HG03196 (cell line): ENCODE results near the gene ARHGAP10.
"Not testable (repeated sequence)": the region's sequence is repeated elsewhere in the genome, so short reads cannot be mapped to it uniquely, and the experiment has no call there.

Source experiments
- ATAC-seq: cut with Tn5 transposase; IDR thresholded peaks from one replicate; pipeline ENCODE4 v1.9.1; 2021; ENCODE audit not compliant: unreplicated experiment

Gene ARHGAP10

DNA sequence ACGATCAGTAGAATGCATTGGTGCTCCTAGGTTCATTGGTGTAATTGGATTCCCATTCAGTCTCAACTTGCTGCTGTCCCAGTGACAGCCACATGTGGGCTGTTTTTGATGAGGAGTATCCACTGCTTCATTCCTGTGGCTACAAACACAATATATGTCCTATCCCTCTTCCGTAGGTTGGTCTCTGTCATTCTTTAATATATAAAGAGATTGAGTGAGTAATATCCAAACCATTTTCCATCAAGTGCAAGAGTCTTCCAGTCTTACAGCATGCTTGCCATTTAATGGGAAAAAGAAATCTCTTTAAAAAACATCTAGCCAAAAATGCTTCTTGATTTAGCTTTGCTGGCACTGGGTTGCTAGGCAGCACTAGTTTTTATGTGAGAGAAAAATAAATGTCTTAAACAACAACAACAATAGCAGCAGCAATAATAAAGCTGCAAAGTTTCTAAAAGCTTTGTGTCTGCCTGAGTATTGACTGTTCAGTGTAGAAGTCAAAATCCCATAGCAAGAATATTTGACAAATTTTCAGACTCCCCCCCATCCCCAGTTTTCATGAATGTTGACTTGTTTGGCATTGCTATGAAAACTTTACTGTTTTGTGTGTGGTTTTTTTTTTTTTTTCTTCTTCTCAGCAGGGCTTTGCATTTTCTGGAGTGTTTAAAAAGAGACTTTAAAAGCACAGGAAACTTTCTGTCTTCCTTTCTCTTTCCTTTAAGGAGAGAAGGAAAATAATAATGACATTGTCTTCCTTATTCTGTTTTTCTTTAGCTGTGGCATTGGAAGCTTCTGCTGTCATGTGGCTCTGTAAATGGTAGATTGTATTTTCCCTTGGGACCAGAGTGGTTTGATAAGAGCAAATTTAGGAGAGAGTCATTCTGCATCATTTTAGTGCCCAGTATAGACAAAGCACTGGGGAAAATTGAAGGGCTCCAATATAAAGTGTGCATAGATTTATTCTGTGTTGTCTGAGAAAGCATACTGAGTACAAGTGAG, 244.3 kb downstream of the ARHGAP10 start:
- no peak for ATAC-seq

DNA sequence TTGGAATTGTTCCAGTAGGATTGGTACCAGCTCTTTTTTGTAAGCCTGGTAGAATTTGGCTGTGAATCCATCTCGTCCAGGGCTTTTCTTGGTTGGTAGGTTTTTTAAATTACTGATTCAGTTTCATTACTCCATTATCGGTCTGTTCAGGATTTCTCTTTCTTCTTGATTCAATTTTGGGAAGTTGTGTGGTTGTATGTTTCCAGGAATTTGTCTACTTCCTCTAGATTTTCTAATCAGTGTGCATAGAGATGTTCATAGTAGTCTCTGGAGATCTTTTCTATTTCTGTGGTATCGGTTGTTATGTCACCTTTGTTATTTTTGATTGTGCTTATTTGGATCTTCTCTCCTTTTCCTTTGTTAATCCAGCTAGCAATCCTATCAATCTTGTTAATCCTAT, 248.7 kb downstream of the ARHGAP10 start:
- no peak for ATAC-seq

DNA sequence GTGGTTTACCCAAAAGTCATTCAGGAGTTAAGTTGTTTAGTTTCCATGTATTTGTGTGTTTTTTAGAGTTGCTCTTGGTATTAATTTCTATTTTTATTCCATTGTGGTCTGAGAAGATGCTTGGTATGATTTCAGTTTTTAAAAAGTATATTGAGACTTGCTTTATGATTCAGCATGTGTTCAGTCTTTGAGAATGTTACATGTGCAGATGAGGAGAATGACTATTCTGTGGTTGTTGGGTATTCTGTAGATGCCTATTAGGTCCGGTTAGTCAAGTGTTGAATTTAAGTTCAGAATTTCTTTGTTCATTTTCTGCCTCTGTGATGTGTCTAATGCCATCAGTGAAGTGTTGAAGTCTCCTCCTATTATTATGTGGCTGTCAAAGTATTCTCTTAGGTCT, 249.4 kb downstream of the ARHGAP10 start:
- peak; percentile 85 for ATAC-seq

DNA sequence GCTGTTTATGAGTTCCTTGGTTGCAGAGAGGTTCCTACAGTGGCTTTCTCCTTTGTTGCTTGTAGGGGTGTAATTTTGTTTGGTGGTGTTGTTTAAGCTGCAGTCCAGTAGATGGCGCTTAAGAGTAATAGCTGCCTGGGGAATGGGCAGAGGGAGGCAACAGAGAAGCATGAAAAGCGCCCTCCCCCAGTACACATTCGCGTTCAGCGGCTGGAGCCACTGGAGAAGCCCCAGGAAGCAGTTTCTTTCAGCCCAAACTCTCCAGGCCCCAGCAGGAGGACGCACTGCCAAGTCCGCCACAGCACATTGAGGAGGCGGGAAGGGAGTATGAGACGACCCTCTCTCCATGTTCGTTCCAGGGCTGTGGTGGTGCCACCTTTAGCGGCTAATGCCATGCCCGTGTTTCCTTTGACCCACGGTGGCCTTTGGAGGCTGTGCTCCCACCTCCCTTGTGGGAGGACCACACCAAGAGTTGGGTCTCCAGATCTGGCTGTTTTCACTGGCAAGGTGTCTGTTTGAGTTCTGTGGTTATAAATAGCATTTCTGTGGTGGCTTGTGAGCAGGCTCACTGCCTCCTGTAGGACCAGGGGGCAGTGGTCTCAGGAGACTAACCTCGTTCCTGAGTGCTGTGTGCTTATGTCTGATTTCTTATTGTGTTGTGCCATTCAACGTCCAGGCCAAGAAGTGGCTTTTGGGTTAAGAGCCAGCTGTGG, 252.3 kb downstream of the ARHGAP10 start:
- no peak for ATAC-seq

DNA sequence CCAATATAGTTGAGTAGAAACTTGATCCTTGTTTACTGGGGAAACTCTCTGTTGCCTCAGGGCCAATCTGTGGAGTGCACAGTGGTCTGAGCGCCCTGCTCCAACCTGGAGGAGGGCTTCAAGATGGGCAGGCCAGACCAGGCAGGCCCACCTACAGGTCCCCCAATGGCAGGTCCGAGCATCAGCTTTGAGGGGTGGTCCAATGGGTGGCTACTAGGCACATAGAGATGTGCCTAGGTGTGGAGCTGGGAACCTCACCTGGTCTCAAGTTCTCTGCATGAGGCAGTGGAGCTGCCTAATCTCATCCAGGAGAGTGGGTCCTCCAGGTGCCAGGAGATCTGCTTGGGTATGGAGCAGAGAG, 252.9 kb downstream of the ARHGAP10 start:
- no peak for ATAC-seq

DNA sequence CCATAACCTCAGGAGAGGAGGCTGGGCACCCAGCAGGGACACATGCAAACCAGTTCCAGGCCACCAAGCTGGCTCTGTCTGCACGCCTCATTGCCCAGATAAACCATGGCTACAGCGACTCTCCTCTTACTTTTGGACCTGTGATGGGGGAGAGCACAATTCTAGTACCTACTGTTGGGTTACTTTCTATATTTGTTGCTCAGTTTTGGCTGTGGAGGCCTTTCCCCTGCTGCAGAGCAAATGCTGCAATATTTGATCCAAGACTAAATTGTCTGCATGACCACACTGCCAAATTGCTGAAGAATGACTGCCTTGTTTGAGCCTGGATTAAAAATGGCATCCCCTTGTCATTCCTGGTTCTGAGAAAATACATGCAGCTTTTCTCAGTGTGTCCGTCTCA, 253.5 kb downstream of the ARHGAP10 start:
- no peak for ATAC-seq

DNA sequence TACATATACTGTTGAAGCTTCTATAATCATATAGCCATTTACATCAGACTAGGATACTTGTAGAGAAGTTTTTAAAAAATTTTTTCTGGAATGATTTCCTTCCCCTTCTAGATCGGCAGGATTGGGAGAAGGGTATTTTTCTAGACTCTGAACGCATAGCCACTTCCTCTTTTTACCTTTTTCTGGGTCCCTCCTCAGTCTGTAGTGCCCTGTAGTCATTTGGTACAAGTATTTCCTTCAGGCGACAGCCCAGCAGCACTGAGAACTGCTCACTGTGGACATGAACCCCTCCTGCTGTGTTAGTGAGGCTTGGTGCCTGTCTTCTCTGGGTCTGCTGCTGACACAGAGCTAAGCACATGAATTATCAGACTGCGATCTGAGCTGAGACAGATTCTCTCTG, 255.4 kb downstream of the ARHGAP10 start:
- peak; percentile 63 for ATAC-seq

DNA sequence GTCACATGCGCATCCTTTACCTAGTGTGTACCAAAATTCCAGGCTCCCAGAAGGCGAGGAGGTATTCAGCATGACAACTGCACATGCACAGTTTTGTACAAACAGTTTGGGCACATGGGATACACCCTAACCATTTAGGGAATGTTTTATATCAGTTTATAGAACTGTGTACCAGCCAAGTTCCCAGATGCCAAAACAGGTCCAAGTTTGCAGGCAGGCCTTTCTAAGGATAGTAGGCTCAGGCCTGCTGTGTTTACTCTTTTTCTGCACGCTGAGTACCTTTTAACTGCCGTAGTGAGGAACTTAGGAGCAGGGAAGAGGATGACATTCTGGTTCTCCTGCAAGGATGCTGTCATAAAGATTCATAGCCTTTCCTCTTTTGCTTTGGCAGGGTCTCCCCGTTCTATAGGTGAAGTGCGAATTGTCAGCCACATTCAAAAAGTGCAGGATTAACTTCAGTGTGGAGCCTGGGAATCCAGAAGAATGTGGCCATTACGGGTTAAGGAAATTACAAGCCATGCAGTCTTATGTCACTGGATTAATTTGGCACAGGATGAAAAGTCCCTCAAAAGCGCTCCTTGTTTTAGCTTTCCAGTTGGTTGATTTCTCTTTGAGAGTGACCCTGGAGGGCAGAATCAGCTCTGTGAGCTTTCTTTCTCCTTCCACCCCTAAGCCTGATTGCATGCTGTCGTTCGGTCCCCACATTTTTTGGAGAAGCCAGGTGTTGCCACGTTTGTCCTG, 259.8 kb downstream of the ARHGAP10 start:
- no peak for ATAC-seq

DNA sequence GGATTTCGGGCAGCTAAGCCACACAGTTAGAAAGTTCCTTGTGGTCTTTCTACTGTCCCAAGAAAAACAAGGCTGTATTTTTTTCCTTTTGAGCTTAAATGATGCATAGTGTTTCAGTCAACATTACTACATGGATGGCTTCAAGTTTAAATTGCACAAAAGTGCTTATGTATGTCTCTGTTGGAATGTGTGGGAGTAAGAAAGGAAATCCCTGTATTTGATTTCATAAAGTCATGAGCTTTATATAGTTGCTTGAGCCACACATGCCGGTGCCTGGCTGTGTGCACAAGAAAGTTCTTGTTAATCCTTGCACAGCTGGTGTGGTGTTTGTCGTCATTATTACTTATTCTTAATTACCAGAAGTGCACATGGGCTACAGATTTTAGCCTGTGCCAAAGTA, 262.2 kb downstream of the ARHGAP10 start:
- ATAC-seq, result no peak

DNA sequence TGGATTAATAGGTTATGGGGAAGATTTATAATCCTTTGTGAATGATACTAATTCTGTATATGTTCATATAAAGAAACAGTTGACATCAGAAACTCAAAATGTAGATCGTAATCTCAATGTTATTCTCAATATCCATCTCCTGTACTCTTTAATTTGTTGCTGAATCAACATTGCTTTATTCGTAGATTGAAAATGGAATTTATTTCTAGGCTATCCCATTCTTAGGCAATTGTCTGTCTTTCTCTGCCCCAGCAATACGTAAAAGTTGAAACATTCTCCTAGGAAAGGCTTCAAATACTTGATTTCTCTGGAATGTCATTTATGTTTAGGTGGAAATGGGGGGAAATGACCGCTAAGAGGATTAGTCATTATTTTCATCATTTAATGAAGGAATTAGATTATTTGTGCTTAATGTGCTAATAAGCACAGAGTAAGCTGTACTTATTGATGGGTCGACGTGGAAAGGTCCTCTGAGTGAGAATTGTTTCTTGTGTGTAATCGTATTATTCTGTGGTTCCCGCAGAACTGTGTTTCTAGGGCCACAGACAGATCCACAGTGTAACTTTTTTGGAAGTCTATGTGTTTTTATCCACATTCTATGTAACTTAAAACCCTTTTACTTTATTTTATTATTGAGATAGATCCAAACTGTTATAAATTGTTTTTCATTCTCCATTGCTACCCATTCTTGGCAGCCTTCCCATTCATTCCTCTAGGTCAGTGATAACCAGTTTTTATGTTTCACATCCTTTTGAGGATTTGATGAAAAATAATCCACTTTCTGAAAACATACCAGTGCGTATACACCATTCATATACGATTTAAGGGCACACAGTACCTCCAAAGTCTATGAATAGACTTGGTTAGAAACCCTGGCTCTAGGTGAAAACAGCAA, 262.9 kb downstream of the ARHGAP10 start:
- no peak for ATAC-seq

DNA sequence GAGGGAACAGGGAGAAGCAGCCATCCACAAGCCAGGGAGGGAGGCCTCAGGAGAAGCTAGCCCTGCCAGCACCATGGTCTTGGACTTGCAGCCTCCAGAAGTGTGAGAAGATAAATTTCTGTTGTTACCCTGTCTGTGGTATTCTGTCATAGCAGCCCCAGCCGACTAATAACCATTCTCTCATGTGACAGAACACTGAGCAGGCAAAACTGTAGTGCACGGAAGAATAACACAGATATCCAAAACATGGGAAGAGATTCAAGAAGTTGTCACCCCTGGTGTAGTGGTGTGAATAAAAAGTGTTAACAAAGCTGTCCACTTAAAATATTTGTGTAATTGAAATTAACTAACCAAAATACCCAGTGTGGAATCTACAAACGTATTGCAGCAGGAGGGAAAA, 265.0 kb downstream of the ARHGAP10 start:
- ATAC-seq, result no peak

DNA sequence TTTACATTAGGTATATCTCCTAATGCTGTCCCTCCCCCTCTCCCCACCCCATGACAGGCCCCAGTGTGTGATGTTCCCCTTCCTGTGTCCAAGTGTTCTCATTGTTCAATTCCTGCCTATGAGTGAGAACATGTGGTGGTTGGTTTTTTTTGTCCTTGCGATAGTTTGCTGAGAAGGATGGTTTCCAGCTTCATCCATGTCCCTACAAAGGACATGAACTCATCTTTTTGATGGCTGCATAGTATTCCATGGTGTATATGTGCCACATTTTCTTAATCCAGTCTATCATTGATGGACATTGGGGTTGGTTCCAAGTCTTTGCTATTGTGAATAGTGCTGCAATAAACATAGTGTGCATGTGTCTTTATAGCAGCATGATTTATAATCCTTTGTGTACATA, 268.1 kb downstream of the ARHGAP10 start:
- ATAC-seq, result not testable (repeated sequence)

DNA sequence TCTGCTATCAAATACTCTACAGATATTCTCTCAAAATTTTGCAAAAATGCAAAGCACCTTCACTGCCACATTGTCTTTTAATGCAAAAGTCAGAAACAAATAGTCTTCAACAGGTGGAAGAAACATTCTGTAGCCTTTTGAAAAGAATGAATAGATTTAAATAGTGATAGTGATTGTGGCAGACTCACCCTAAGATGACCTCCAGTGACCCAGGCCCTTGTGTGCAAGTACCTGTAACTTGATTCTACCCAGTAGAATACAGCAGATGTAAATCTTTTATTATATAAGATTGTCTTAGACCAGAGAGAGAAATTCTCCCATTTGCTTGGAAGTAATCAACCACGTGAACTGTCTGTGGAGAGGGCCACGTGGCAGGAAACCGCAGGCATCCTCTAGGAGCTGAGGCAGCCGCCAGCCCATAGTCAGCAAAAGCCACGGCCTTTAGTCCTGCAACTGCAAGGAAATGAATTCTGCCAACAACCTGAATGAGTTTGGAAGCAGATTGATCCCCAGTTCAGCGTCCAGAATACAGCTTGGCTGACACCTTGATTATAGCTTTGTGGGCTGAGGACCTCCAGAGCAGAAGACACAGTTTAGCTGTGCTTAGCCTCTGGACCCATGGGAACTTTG, 272.5 kb downstream of the ARHGAP10 start:
- ATAC-seq, result no peak

DNA sequence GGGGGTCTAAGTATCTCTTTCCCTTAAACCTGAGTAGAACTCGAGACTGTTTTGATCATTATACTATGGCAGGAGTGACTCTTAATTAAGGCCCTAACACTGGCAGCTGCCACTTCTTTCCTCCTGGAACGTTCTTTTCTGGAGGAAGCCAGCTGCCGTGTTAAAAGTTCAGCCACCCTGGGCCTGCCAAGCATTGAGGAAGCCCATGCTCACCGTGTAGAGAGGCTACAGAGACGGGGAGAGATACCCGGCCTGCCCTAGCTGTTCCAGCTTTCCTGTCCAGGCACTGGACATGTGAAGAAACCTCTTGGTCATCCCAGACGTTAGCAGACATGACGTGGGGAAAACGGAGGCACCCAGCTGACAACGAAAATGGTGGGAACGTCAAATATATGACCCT, 274.1 kb downstream of the ARHGAP10 start:
- no peak for ATAC-seq

DNA sequence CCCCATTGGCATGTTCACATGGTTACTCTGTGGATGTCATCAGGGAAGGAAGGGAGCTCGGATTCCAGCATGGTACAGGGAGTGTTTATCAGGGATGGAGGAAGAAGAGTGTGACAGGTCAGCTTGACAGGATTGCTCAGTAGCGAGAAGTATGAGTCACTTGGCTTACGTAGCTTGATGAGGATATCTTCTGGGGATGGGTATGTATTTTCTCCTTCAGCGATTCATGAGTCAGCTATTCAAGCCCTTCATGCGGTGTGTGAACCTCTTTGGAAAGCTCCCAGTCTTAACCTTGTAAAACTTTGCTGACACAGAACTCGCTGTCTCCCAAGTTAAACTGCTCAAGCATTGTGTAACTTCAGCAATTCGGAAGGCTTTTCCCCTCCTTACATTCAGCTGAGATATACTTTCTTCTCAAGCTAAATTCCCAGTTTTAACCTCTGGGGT, 275.4 kb downstream of the ARHGAP10 start:
- no peak for ATAC-seq

DNA sequence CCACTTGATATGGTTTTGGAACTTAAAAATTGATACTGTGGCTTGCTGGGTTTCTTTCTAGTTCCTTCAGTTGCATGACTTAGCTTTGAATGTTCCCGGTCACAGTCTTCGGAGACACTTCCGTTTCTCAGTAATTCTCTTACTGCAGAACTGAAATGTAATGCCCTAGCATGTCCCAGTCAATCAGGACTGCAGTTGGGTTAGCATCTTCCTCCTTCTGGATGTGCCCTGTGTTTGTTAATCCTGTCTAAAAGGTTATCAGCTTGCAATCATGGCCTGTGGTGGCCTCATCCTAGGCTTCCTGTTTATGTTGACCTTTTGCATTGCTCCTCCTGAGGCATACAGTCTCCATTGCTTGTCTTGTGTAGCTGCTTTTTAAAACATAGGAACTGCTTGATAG, 275.9 kb downstream of the ARHGAP10 start:
- ATAC-seq, result no peak

DNA sequence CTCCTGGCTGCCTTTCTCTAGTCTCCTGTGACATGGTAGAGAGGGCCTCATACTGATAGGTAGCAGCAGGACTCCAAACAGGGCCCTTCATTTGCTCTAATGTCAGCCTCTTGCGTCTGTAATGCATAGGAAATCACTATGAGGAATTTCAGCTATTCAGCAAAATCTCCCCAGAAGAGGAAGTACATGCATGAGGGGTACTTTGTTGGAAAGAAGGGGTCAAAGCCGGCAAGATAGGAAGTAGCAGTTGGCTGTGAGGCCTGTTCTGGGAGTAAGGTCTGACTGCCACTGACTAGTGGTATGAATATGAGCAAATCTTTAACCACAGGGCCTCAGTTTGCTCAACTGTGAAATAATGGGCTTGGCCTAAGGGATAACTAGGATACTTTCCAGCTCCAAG, 283.2 kb downstream of the ARHGAP10 start:
- ATAC-seq, result no peak

DNA sequence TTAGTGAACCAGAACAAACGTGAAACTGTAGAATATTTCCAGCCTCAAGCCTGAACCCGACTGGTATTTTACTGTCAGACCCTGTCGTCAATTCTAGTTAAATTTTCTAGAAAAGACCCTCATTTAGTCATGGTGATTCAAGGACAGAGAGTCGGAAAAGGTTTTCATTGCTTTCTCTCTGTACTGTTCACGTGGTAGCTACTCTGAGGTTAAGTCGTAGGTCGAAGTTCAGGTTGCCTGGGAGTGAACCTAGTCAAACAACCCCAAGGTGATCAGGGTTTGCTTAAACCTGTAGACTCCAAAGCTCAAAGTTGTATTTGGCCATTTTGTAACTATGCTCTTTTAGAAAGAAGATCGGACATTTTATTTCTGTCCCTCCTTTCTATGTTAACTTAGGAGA, 283.6 kb downstream of the ARHGAP10 start:
- ATAC-seq, result no peak

DNA sequence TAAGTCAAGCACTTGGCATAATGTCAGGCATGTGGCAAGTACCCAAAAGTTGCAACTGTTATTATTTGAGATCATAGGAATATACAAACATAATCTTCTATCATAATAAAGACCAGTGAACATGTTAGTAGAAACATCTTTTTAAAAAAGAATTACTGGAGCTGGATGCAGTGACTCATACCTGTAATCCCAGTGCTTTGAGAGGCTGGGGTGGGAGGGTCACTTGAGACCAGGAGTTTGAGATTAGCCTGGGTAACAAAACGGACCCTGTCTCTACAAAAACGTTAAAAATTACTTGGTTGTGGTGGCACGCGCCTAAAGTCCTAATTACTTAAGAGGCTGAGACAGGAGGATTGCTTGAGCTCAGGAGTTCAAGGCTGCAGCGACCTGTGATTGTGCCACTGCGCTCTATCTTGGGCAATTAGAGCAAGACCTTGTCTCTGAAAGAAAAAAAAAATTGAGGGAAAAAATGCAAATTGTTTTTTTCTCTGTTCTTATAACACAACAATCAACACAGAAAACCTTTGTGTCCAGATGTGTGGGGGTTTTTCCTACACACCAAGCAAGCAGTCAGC, 284.3 kb downstream of the ARHGAP10 start:
- no peak for ATAC-seq

DNA sequence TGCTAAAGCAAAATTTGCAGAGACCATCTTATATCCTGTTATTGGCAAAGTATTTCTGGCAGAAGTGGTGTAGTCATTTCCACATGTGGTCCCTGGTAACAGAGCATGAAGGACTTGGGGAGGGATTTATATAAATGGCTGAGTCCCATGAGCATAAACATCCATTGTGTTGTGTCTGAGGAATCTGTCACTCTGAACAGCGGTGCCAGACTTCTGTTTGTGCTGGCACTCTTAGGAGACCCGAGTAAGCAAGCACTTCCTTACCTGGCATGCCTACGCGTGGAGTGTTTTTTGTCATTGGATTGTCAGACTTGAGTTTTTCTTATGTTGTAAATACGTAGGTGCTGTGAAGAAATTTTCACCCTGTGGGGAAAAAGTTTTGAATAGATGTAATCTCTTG, 285.9 kb downstream of the ARHGAP10 start:
- no peak for ATAC-seq
